Prostate gland (tissue), 2 donors: Measurements from ENCODE around the gene C11orf52.

Source experiments
- CTCF ChIP-seq, 4 experiments: fragments of 200-600 bp in 2 of 4; fragments of 450-650 bp in 2 of 4; sonication (generic) in 2 of 4; IDR thresholded peaks; 1 replicate in 3 of 4; 2 replicates in 1 of 4; pipeline ENCODE4 v1.5.1; 2016 to 2019; ENCODE audit warnings: antibody characterized with exemption in 4 of 4, mild to moderate bottlenecking in 2 of 4, moderate library complexity in 2 of 4
- POLR2A ChIP-seq: fragments of 450-650 bp; IDR thresholded peaks from one replicate; pipeline ENCODE4 v1.6.1; 2016; ENCODE audit warnings: antibody characterized with exemption, mild to moderate bottlenecking
- POLR2AphosphoS5 ChIP-seq: sonication (generic); formaldehyde crosslinking; IDR thresholded peaks from one replicate; pipeline ENCODE4 v1.6.1; 2017; ENCODE audit warnings: antibody characterized with exemption

DNA sequence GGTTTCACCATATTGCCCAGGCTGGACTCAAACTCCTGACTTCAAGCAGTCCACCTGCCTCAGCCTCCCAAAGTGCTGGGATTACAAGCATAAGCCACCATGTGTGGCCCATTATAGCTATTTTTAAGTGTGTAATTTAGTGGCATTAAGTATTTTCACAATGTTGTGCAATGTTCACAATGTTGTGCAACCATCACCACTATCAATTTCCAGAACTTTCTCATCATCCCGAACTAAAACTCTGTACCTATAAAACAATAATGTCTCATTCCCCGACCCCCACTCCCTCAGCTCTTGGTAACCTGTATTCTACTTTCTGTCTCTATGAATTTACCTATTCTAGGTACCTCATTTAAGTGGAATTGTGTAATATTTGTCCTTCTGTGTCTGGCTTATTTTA is 31.9 kb upstream of the C11orf52 start:
- TF ChIP-seq CTCF (IDR thresholded peaks at IDR 0.05) (no peak), POLR2A (no peak), POLR2AphosphoS5 (no peak)
